GM21526 (cell line): ENCODE data around the gene NOP53.
"Not testable (repeated sequence)": the region's sequence is repeated elsewhere in the genome, so short reads cannot be mapped to it uniquely, and the experiment has no call there.

Experiments
- ATAC-seq: cut with Tn5 transposase; IDR thresholded peaks from one replicate; pipeline ENCODE4 v1.9.1; 2021; ENCODE audit warnings: moderate library complexity; ENCODE audit not compliant: unreplicated experiment, low FRiP score

Gene NOP53

GRCh38 chr19:47752440-47753211, 7.3 kb downstream of the NOP53 start:
- no peak for ATAC-seq

DNA sequence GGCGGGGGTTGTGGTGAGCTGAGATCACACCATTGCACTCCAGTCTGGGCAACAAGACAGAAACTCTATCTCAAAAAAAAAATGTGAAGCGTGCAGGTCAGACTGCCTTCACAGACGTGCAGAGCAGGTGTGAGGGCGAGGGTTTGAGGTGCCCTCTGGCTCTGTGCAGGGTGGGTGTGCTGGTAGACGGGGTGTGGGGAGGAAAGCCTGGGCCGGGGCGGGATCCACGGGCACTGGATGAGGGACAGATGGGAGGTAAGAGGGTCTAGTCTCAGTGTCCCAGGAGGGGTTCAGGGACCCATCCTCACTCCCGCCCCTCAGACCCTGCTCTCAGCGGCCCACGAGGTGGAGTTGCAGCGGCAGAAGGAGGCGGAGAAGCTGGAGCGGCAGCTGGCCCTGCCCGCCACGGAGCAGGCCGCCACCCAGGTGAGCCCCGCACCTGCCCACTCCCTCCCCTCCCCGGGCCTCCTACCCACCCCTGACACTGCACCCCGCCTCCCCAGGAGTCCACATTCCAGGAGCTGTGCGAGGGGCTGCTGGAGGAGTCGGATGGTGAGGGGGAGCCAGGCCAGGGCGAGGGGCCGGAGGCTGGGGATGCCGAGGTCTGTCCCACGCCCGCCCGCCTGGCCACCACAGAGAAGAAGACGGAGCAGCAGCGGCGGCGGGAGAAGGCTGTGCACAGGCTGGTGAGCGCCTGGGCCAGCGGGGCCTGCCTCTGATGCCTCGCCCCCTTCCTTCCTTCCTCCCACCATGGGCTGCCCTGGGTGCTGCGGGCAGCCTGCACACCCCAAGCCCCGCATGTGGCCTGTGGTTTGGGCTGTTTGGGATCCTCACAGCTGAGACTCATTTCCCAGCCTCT, 9.1 kb downstream of the NOP53 start:
- ATAC-seq, result no peak

DNA sequence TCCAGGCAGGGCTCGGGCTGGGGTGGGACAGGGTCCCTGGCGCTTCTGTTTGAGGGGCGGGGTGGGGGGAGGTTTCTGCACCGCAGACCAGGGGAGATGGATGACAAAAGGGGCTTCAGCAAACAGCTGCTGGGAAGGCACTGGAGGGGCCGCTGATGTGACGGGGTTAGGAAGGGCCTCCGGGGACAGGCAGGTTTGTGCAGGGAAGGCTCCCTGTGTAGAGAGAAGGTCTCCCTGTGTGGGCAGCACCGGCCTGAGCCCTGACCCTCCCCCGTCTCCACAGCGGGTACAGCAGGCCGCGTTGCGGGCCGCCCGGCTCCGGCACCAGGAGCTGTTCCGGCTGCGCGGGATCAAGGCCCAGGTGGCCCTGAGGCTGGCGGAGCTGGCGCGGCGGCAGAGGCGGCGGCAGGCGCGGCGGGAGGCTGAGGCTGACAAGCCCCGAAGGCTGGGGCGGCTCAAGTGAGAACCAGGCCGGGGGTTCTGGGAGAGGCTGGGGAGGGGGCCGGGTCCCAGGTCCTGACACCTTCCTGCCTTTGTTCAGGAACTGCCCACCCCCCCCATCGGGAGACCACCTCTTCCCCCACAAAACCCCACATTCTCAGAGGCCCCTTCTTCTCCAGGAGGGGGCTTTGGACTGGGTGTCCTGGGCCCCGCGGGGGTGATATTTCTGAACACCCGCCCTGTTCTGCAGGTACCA, 9.9 kb downstream of the NOP53 start:
- ATAC-seq, result no peak

DNA sequence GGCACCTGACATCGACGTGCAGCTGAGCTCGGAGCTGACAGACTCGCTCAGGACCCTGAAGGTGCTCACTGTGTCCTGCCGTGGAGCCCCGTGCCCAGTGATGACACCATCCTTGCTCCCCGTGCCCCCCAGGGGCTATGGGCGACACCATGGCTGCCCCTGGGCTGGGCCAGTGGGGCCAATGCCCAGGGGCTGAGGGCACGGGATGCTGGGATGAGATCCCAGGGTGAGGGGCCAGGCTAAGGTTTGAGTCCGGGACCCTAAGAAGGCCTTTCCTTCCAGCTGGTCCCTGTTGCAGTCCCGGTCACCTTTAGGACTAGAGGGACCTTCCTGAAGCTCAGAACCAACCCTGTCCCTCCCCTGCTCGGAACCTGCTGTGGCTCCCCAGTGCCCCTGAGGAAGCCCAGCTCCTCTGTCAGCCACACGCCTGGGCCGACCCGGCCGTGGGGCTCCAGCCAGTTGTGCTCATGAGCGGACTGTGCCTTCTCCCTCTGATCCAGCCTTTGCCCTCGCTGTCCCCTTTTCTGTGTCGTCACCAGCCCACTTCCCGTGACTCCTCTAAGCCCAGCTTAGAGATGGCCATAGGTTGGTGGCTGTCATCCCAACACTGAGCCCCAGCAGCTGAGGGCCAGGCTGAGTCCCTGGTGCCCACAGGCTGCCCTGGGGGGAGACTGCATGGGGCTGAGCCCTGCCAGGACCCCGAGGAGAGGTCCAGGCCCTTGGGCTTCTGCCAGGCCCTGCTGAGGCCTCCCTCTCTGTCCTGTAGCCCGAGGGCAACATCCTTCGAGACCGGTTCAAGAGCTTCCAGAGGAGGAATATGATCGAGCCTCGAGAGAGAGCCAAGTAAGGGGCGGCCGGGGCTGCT, 10.6 kb downstream of the NOP53 start:
- ATAC-seq, result no peak

GRCh38 chr19:47756627-47756929, 11.2 kb downstream of the NOP53 start:
- no peak for ATAC-seq

DNA sequence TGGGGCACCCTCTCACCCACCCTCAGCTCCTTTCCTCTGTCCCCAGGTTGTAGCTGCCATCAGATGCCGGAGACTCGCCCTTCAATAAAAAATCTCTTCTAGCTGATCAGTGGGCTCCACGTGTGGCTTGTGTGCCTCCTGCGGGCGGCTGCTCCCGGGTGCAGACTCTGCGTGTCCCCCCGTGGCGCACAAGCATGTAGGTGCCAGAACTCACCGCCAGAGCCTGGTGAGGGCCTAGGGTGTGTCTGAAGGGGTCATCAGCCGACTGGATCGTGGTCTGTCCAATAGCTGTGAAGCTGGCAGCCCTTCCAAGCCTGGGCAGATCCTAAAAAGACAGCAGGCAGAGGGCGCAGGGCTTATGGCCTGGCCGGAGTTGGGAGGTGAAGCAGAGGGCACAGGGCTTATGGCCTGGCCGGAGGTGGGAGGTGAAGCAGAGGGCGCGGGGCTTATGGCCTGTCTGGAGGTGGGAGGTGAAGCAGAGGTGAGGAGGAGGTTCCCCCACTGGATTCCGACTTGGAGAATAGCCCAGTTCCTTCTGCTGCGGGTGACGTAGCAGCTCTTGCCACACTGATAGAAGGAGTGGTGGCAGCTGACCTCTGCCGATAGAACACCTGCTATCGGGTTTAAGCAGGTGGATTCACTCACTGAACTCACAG, 11.7 kb downstream of the NOP53 start:
- ATAC-seq, result no peak

- ATAC-seq, result no peak
Measured at GRCh38 chr19:47757617-47758442, 12.5 kb downstream of the NOP53 start.

GRCh38 chr19:47758443-47758804, 13.1 kb downstream of the NOP53 start:
- ATAC-seq, result no peak

- no peak for ATAC-seq
Measured at GRCh38 chr19:47760632-47760999, 15.3 kb downstream of the NOP53 start.

GRCh38 chr19:47761566-47761965, 16.2 kb downstream of the NOP53 start:
- ATAC-seq, result no peak

GRCh38 chr19:47762151-47762550, 16.8 kb downstream of the NOP53 start:
- no peak for ATAC-seq

- no peak for ATAC-seq
Measured at GRCh38 chr19:47762615-47763308, 17.4 kb downstream of the NOP53 start.

DNA sequence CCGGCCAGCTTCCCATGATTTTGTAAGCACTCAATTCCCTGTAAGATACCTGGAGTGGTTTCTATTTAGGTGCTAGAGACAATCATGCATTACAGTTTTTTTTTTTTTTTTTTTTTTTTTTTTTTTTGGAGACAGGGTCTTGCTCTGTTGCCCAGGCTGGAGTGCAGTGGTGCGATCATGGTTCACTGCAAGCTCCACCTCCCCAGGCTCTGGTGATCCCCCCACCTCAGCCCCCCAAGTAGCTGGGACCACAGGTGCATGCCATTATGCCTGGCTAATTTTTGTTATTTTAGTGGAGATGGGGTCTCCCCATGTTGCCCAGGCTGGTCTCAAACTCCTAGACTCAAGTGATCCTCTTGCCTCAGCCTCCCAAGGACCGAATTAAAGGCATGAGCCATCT, 19.4 kb downstream of the NOP53 start:
- ATAC-seq, result not testable (repeated sequence)

DNA sequence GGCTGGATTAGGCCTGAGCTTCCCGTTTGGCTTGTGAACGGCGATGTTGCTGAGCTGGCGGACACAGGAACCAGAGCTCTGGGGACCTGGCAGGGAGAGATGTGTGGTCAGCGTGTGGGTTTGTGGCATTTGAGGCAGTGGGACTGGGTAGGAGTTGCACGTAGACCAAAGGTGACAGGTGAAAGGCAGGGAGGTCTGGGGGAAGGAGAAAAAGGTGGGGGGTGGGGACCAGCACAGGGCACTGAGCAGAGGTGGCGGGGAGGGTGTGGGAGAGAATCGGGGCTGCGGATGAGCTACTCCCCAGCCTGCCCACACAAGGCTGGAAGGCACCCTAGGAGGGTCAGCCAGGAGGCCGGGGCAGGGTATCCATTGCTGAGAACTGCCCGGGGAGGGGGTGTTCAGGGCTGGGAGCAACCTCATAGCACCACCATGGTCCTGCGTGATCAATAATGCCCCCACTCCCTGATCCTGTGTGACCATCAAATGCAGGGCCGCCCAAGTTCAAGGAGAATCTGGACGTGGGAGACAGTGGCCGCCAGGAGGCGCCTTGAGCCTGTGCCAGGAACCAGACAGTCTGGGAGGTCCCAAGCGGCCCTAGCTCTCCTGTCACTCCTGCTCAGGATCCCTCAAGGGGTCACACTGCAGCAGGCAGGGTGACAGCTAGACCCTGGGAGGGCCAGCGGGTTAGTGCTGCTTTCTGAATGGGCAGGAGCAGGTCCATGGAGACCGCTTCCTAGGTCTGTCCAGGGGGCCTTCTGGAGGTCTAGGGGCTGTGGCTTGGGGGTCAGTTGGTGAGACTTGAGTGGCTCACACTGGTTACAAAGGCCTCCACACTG, 20.4 kb downstream of the NOP53 start:
- no peak for ATAC-seq

DNA sequence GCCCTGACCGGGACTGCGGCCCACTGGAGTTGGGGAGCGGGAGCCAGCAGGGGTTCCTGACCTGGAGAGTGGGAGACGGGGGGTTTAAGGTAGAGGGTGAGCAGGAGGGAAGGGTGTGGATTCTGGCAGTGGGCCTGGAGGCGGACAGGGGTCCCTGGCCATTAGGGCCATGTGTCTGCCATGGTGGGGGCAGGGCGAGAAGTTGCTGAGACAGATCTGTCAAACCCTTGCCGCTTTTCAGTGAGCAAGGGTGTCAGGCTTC, 20.9 kb downstream of the NOP53 start:
- ATAC-seq, result no peak

DNA sequence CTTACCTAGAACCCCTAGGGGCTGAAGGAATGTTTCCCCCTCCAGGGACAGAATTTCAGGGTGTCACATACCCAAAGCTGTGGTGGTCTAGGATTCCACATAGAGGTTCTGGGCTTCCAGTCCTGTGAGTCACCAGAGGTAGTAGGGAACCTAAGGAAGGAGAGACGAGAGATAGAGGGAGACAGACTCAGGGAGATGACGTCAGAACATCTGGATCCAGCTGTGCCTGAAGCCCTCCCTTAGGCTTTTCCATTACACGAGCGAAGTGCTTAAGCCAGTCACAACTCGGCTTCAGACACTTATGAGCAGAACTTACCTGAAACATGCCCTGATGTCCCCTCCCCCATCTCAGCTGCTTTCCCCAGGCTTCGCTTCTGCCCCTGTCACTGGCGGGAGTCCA, 21.3 kb downstream of the NOP53 start:
- ATAC-seq, result no peak

- no peak for ATAC-seq
Measured at GRCh38 chr19:47767349-47767748, 22.0 kb downstream of the NOP53 start.

GRCh38 chr19:47768604-47769003, 23.3 kb downstream of the NOP53 start:
- no peak for ATAC-seq
